RWPE2 (cell line): Measurements from ENCODE around the gene UGT1A1.

Experiments
- ATAC-seq: fragments of 200-7000 bp; cut with Tn5 transposase; 3 replicates; pipeline ENCODE4 v1.9.1; 2021; ENCODE audit warnings: low read depth
- DNase-seq: peaks from one replicate; pipeline ENCODE4 v3.0.0-alpha.2; 2020; ENCODE audit warnings: low spot score
- H3K27ac ChIP-seq: fragments of 450-650 bp; 2 replicates; pipeline ENCODE4 v1.5.1; 2017; ENCODE audit warnings: mild to moderate bottlenecking; ENCODE audit not compliant: poor library complexity, severe bottlenecking
- H3K27me3 ChIP-seq: fragments of 250-450 bp; sonication (Bioruptor Pico); 2 replicates; pipeline ENCODE4 v1.5.1; 2021; ENCODE audit warnings: mild to moderate bottlenecking, moderate library complexity; ENCODE audit not compliant: insufficient read depth, poor library complexity, severe bottlenecking
- H3K36me3 ChIP-seq: fragments of 250-450 bp; sonication (Bioruptor Pico); 2 replicates; pipeline ENCODE4 v1.5.1; 2020; ENCODE audit warnings: low read depth, mild to moderate bottlenecking, moderate library complexity
- H3K4me1 ChIP-seq: fragments of 250-450 bp; sonication (Bioruptor Pico); 2 replicates; pipeline ENCODE4 v1.5.1; 2021; ENCODE audit warnings: mild to moderate bottlenecking, moderate library complexity; ENCODE audit not compliant: insufficient read depth, poor library complexity, severe bottlenecking
- H3K4me3 ChIP-seq: fragments of 250-450 bp; sonication (Bioruptor Pico); 2 replicates; pipeline ENCODE4 v1.5.1; 2021; ENCODE audit warnings: mild to moderate bottlenecking, moderate library complexity; ENCODE audit not compliant: severe bottlenecking
- H3K9me3 ChIP-seq: fragments of 250-450 bp; sonication (Bioruptor Pico); 2 replicates; pipeline ENCODE4 v1.5.1; 2021; ENCODE audit warnings: mild to moderate bottlenecking, moderate library complexity; ENCODE audit not compliant: severe bottlenecking
- CTCF ChIP-seq: fragments of 450-650 bp; IDR thresholded peaks from one replicate; pipeline ENCODE4 v1.5.1; 2017; ENCODE audit warnings: mild to moderate bottlenecking, moderate library complexity; ENCODE audit not compliant: poor library complexity, severe bottlenecking

Gene UGT1A1

GRCh38 chr2:233761040-233761769 is 1.1 kb downstream of the UGT1A1 start:
- H3K4me3 ChIP-seq = no peak overlapping the region
- no peak overlapping the region for H3K27ac ChIP-seq
- no peak for TF ChIP-seq CTCF
- H3K36me3 ChIP-seq = no peaks in the 10 kb centered on the region
- no peaks in the 10 kb centered on the region for H3K27me3 ChIP-seq
- DNase-seq = no peak
- peak; percentile 73 for ATAC-seq
- peaks cover 13% of the 10 kb centered on the region for H3K4me1 ChIP-seq
- no peaks in the 10 kb centered on the region for H3K9me3 ChIP-seq

- TF ChIP-seq CTCF = no peak
Observed at GRCh38 chr2:233764264-233764663, 4.2 kb downstream of the UGT1A1 start.

GRCh38 chr2:233764761-233765160 is 4.7 kb downstream of the UGT1A1 start:
- H3K27me3 ChIP-seq = no peaks in the 10 kb centered on the region
- no peaks in the 10 kb centered on the region for H3K36me3 ChIP-seq
- TF ChIP-seq CTCF = no peak
- no peaks in the 10 kb centered on the region for H3K9me3 ChIP-seq
- peaks cover 13% of the 10 kb centered on the region for H3K4me1 ChIP-seq
- H3K27ac ChIP-seq = no peak overlapping the region
- H3K4me3 ChIP-seq = no peak overlapping the region
- ATAC-seq (no peak), DNase-seq (no peak)

More at GRCh38 chr2:233764264-233764663, 4.2 kb downstream of the UGT1A1 start:
- H3K36me3 ChIP-seq = no peaks in the 10 kb centered on the region
- H3K27me3 ChIP-seq = no peaks in the 10 kb centered on the region
- no peak overlapping the region for H3K4me3 ChIP-seq
- DNase-seq (no peak), ATAC-seq (no peak)
- H3K9me3 ChIP-seq = no peaks in the 10 kb centered on the region
- peaks cover 13% of the 10 kb centered on the region for H3K4me1 ChIP-seq
- no peak overlapping the region for H3K27ac ChIP-seq

GRCh38 chr2:233766416-233766815 is 6.3 kb downstream of the UGT1A1 start:
- Histone ChIP-seq H3K4me1 (peaks cover 8% of the 10 kb centered on the region), H3K36me3 (no peaks in the 10 kb centered on the region), H3K9me3 (no peaks in the 10 kb centered on the region), H3K27ac (no peak overlapping the region), H3K27me3 (no peaks in the 10 kb centered on the region), H3K4me3 (no peak overlapping the region)
- no peak for ATAC-seq
- TF ChIP-seq CTCF = no peak
- DNase-seq = no peak

GRCh38 chr2:233768076-233768475 is 8.0 kb downstream of the UGT1A1 start:
- ATAC-seq = no peak
- no peak overlapping the region for H3K27ac ChIP-seq

More at GRCh38 chr2:233768076-233768475, 8.0 kb downstream of the UGT1A1 start:
- no peaks in the 10 kb centered on the region for H3K9me3 ChIP-seq
- DNase-seq = no peak
- H3K27me3 ChIP-seq = no peaks in the 10 kb centered on the region
- no peak overlapping the region for H3K4me3 ChIP-seq
- H3K36me3 ChIP-seq = no peaks in the 10 kb centered on the region
- TF ChIP-seq CTCF = no peak
- peaks cover 4% of the 10 kb centered on the region for H3K4me1 ChIP-seq
